Measurements from ENCODE around the gene SYMPK.
"Not testable (repeated sequence)": the region's sequence is repeated elsewhere in the genome, so short reads cannot be mapped to it uniquely, and the experiment has no call there.

SYMPK gene

GRCh38 chr19:45899253-45899652, 36.3 kb upstream of the SYMPK start:
- Histone ChIP-seq H3K27me3 (ENCODE audit: control insufficient read depth, insufficient read depth, low read length) (peaks cover 23% of the 10 kb centered on the region), H3K4me1 (ENCODE audit: control insufficient read depth, low read depth, low read length) (no peaks in the 10 kb centered on the region), H3K36me3 (ENCODE audit: control insufficient read depth, low read depth, low read length) (peaks cover 4% of the 10 kb centered on the region), H3K27ac (ENCODE audit: low read length) (no peak overlapping the region), H3K9me3 (ENCODE audit: control insufficient read depth, low read depth, low read length) (no peaks in the 10 kb centered on the region), H3K9ac (ENCODE audit: low read length) (no peak overlapping the region), H3K4me3 (ENCODE audit: low read length) (no peak overlapping the region)

GRCh38 chr19:45897261-45897812, 34.4 kb upstream of the SYMPK start:
- H3K4me3 ChIP-seq (ENCODE audit: low read length) = no peak overlapping the region
- H3K4me1 ChIP-seq (ENCODE audit: control insufficient read depth, low read depth, low read length) = no peaks in the 10 kb centered on the region
- H3K27ac ChIP-seq (ENCODE audit: low read length) = no peak overlapping the region
- no peaks in the 10 kb centered on the region for H3K9me3 ChIP-seq (ENCODE audit: control insufficient read depth, low read depth, low read length)
- no peak overlapping the region for H3K9ac ChIP-seq (ENCODE audit: low read length)
- peaks cover 23% of the 10 kb centered on the region for H3K27me3 ChIP-seq (ENCODE audit: control insufficient read depth, insufficient read depth, low read length)
- H3K36me3 ChIP-seq (ENCODE audit: control insufficient read depth, low read depth, low read length) = peaks cover 4% of the 10 kb centered on the region

- not testable (repeated sequence) for H3K9me3 ChIP-seq (ENCODE audit: control insufficient read depth, low read depth, low read length); H3K36me3 ChIP-seq (ENCODE audit: control insufficient read depth, low read depth, low read length); H3K4me3 ChIP-seq (ENCODE audit: low read length); H3K4me1 ChIP-seq (ENCODE audit: control insufficient read depth, low read depth, low read length); H3K27ac ChIP-seq (ENCODE audit: low read length); H3K9ac ChIP-seq (ENCODE audit: low read length)
- peaks cover 13% of the 10 kb centered on the region for H3K27me3 ChIP-seq (ENCODE audit: control insufficient read depth, insufficient read depth, low read length)
Measured at GRCh38 chr19:45895983-45896599, 33.1 kb upstream of the SYMPK start.

GRCh38 chr19:45895519-45895972, 32.6 kb upstream of the SYMPK start:
- no peaks in the 10 kb centered on the region for H3K9me3 ChIP-seq (ENCODE audit: control insufficient read depth, low read depth, low read length)
- peaks cover 4% of the 10 kb centered on the region for H3K36me3 ChIP-seq (ENCODE audit: control insufficient read depth, low read depth, low read length)
- H3K9ac ChIP-seq (ENCODE audit: low read length) = no peak overlapping the region
- H3K27me3 ChIP-seq (ENCODE audit: control insufficient read depth, insufficient read depth, low read length) = peaks cover 7% of the 10 kb centered on the region
- no peak overlapping the region for H3K27ac ChIP-seq (ENCODE audit: low read length)
- H3K4me1 ChIP-seq (ENCODE audit: control insufficient read depth, low read depth, low read length) = no peaks in the 10 kb centered on the region
- no peak overlapping the region for H3K4me3 ChIP-seq (ENCODE audit: low read length)

- H3K36me3 ChIP-seq (ENCODE audit: control insufficient read depth, low read depth, low read length) = no peaks in the 10 kb centered on the region
- no peak overlapping the region for H3K4me3 ChIP-seq (ENCODE audit: low read length)
- H3K9ac ChIP-seq (ENCODE audit: low read length) = no peak overlapping the region
- H3K27ac ChIP-seq (ENCODE audit: low read length) = no peak overlapping the region
- H3K4me1 ChIP-seq (ENCODE audit: control insufficient read depth, low read depth, low read length) = peaks cover 2% of the 10 kb centered on the region
- H3K27me3 ChIP-seq (ENCODE audit: control insufficient read depth, insufficient read depth, low read length) = no peaks in the 10 kb centered on the region
- H3K9me3 ChIP-seq (ENCODE audit: control insufficient read depth, low read depth, low read length) = no peaks in the 10 kb centered on the region
Measured at GRCh38 chr19:45890877-45891276, 27.9 kb upstream of the SYMPK start.

GRCh38 chr19:45889210-45889885, 26.4 kb upstream of the SYMPK start:
- no peaks in the 10 kb centered on the region for H3K9me3 ChIP-seq (ENCODE audit: control insufficient read depth, low read depth, low read length)
- H3K36me3 ChIP-seq (ENCODE audit: control insufficient read depth, low read depth, low read length) = no peaks in the 10 kb centered on the region

GRCh38 chr19:45887200-45887710, 24.3 kb upstream of the SYMPK start:
- Histone ChIP-seq H3K9ac (ENCODE audit: low read length) (peak overlapping the region; percentile 76), H3K27me3 (ENCODE audit: control insufficient read depth, insufficient read depth, low read length) (no peaks in the 10 kb centered on the region), H3K36me3 (ENCODE audit: control insufficient read depth, low read depth, low read length) (no peaks in the 10 kb centered on the region), H3K4me1 (ENCODE audit: control insufficient read depth, low read depth, low read length) (peaks cover 5% of the 10 kb centered on the region), H3K9me3 (ENCODE audit: control insufficient read depth, low read depth, low read length) (no peaks in the 10 kb centered on the region), H3K27ac (ENCODE audit: low read length) (peak overlapping the region; percentile 90), H3K4me3 (ENCODE audit: low read length) (peak overlapping the region; percentile 85)

More at GRCh38 chr19:45889210-45889885, 26.4 kb upstream of the SYMPK start:
- Histone ChIP-seq H3K27me3 (ENCODE audit: control insufficient read depth, insufficient read depth, low read length) (no peaks in the 10 kb centered on the region), H3K4me1 (ENCODE audit: control insufficient read depth, low read depth, low read length) (peaks cover 2% of the 10 kb centered on the region), H3K27ac (ENCODE audit: low read length) (no peak overlapping the region), H3K4me3 (ENCODE audit: low read length) (no peak overlapping the region), H3K9ac (ENCODE audit: low read length) (no peak overlapping the region)

GRCh38 chr19:45886427-45887199, 23.7 kb upstream of the SYMPK start:
- no peaks in the 10 kb centered on the region for H3K36me3 ChIP-seq (ENCODE audit: control insufficient read depth, low read depth, low read length)
- no peaks in the 10 kb centered on the region for H3K27me3 ChIP-seq (ENCODE audit: control insufficient read depth, insufficient read depth, low read length)
- peak overlapping the region; percentile 85 for H3K4me3 ChIP-seq (ENCODE audit: low read length)
- no peaks in the 10 kb centered on the region for H3K9me3 ChIP-seq (ENCODE audit: control insufficient read depth, low read depth, low read length)
- H3K9ac ChIP-seq (ENCODE audit: low read length) = peak overlapping the region; percentile 76
- peak overlapping the region; percentile 90 for H3K27ac ChIP-seq (ENCODE audit: low read length)
- peaks cover 12% of the 10 kb centered on the region for H3K4me1 ChIP-seq (ENCODE audit: control insufficient read depth, low read depth, low read length)

GRCh38 chr19:45885556-45886426, 22.8 kb upstream of the SYMPK start, which contains the start of gene IRF2BP1:
TSS of gene IRF2BP1 (minus strand) at chr19:45886141. CDS start at chr19:45885774, 367 bp downstream.
- H3K27me3 ChIP-seq (ENCODE audit: control insufficient read depth, insufficient read depth, low read length) = no peaks in the 10 kb centered on the region
- peak within 1 kb of the TSS; percentile 85 for H3K4me3 ChIP-seq (ENCODE audit: low read length)
- no peaks in the 10 kb centered on the region for H3K36me3 ChIP-seq (ENCODE audit: control insufficient read depth, low read depth, low read length)
- no peaks in the 10 kb centered on the region for H3K9me3 ChIP-seq (ENCODE audit: control insufficient read depth, low read depth, low read length)
- H3K4me1 ChIP-seq (ENCODE audit: control insufficient read depth, low read depth, low read length) = peaks cover 17% of the 10 kb centered on the region
- peak within 1 kb of the TSS; percentile 90 for H3K27ac ChIP-seq (ENCODE audit: low read length)
- H3K9ac ChIP-seq (ENCODE audit: low read length) = peak within 1 kb of the TSS; percentile 76

GRCh38 chr19:45884682-45885555, 22.0 kb upstream of the SYMPK start:
- Histone ChIP-seq H3K9me3 (ENCODE audit: control insufficient read depth, low read depth, low read length) (no peaks in the 10 kb centered on the region), H3K36me3 (ENCODE audit: control insufficient read depth, low read depth, low read length) (no peaks in the 10 kb centered on the region), H3K27ac (ENCODE audit: low read length) (no peak overlapping the region), H3K4me3 (ENCODE audit: low read length) (peak overlapping the region; percentile 85), H3K27me3 (ENCODE audit: control insufficient read depth, insufficient read depth, low read length) (no peaks in the 10 kb centered on the region), H3K4me1 (ENCODE audit: control insufficient read depth, low read depth, low read length) (peaks cover 17% of the 10 kb centered on the region), H3K9ac (ENCODE audit: low read length) (peak overlapping the region; percentile 50)
